ENCODE results near the gene NKX2-1.

DNA sequence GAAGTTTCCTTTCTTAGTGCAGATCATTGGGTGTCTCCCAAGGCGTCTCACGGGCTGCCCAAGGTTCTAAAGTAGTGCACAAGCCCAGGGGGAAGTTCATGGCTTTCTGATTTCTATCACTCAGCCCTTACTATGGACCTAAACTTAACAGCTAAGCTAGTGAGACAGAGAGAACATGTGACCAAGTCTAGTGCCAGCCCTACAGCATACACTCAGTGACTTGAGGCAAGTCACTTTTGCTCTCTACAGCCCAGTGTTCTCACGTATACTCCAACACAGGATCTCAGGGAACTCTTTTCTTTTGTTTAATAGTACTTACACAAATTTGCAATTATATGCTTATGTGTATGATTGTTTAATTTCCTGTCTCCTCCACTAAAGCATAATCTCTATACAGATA lies 48.6 kb downstream of the NKX2-1 start:
- no peak for TF ChIP-seq CTCF (optimal IDR thresholded peaks at IDR 0.05 in 1 of 3, IDR thresholded peaks at IDR 0.05 in 1 of 3, conservative IDR thresholded peaks at IDR 0.05 in 1 of 3; ENCODE audit: extremely low read depth in 1 of 3, insufficient read depth in 2 of 3, low read length in 3 of 3)
- no peak for TF ChIP-seq EZH2 (IDR thresholded peaks at IDR 0.05; ENCODE audit: low read length)
